SH-SY5Y (cell line): ENCODE results near the gene CIITA.

ENCODE experiments used
- GATA2 ChIP-seq: IDR thresholded peaks from 2 replicates; pipeline ENCODE4 v1.6.1; 2011; ENCODE audit warnings: mild to moderate bottlenecking, low read depth, low read length
- GATA3 ChIP-seq: IDR thresholded peaks from 2 replicates; pipeline ENCODE4 v1.6.1; 2011; ENCODE audit warnings: low read depth, mild to moderate bottlenecking, low read length, moderate library complexity

GRCh38 chr16:10947211-10947787, 70.3 kb downstream of the CIITA start:
- TF ChIP-seq GATA3 (no peak), GATA2 (no peak)
